BE2C (cell line): ENCODE data around the gene MESD.
A peak's percentile ranks its signal among the peaks of the same experiment; 100 is the strongest.
"Not testable (repeated sequence)": the region's sequence is repeated elsewhere in the genome, so short reads cannot be mapped to it uniquely, and the experiment has no call there.

ENCODE experiments used
- DNase-seq: peaks from one replicate; pipeline ENCODE4 v3.0.0-alpha.2; 2020
- H3K27me3 ChIP-seq: fragments of 250-450 bp; sonication (Bioruptor Pico); 2 replicates; pipeline ENCODE4 v1.5.1; 2020; ENCODE audit warnings: mild to moderate bottlenecking
- H3K36me3 ChIP-seq: fragments of 250-450 bp; sonication (Bioruptor Pico); 2 replicates; pipeline ENCODE4 v1.5.1; 2020; ENCODE audit warnings: mild to moderate bottlenecking
- H3K4me1 ChIP-seq: fragments of 250-450 bp; sonication (Bioruptor Pico); 2 replicates; pipeline ENCODE4 v1.5.1; 2020
- H3K4me3 ChIP-seq: 2 replicates; pipeline ENCODE4 v1.5.1; 2011; ENCODE audit warnings: low read depth, low read length
- H3K9me3 ChIP-seq: fragments of 250-450 bp; sonication (Bioruptor Pico); 2 replicates; pipeline ENCODE4 v1.5.1; 2020
- TF ChIP-seq, protein P1 (sequence below): IDR thresholded peaks from 2 replicates; pipeline ENCODE4 v1.5.1; 2012; ENCODE audit warnings: mild to moderate bottlenecking, low read depth, low read length

The MESD gene

DNA sequence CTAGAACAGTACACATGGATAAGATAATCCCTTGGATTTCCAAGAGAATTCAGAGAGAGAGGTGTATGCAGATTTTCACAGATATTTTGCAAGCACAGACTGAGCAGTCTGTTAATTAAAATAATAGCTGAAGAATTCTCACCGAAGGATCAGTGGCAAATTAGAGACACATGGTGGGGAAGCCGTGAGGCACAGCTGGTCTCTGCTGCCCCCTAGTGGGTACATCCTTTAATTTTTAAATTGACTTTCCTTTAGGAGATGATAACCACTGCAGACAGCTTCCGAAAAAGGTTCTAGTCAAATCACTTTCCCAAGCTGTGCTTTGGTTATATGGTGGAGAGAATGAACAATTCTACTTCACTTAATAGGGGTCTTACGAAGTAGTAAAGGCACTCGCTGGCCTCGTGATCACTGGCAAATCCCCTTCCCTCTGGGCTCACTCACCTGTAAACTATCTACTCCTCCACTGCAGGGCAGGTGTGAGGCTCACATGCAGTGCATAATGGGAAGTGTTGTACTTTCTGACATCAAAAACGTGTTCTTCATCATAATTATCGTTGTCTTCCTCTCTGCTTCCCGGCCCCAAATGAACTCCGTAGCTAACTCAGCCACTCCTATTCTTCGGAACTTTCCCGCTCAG lies 19.5 kb downstream of the MESD start:
- Histone ChIP-seq H3K4me1 (no peaks in the 10 kb centered on the region), H3K9me3 (no peaks in the 10 kb centered on the region), H3K4me3 (no peak overlapping the region), H3K36me3 (peaks cover 8% of the 10 kb centered on the region; the same call in 1 of the 2 replicates), H3K27me3 (no peaks in the 10 kb centered on the region)
- peak; percentile 66 for DNase-seq
- TF ChIP-seq, protein P1, sequence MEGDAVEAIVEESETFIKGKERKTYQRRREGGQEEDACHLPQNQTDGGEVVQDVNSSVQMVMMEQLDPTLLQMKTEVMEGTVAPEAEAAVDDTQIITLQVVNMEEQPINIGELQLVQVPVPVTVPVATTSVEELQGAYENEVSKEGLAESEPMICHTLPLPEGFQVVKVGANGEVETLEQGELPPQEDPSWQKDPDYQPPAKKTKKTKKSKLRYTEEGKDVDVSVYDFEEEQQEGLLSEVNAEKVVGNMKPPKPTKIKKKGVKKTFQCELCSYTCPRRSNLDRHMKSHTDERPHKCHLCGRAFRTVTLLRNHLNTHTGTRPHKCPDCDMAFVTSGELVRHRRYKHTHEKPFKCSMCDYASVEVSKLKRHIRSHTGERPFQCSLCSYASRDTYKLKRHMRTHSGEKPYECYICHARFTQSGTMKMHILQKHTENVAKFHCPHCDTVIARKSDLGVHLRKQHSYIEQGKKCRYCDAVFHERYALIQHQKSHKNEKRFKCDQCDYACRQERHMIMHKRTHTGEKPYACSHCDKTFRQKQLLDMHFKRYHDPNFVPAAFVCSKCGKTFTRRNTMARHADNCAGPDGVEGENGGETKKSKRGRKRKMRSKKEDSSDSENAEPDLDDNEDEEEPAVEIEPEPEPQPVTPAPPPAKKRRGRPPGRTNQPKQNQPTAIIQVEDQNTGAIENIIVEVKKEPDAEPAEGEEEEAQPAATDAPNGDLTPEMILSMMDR, result peak; percentile 80

DNA sequence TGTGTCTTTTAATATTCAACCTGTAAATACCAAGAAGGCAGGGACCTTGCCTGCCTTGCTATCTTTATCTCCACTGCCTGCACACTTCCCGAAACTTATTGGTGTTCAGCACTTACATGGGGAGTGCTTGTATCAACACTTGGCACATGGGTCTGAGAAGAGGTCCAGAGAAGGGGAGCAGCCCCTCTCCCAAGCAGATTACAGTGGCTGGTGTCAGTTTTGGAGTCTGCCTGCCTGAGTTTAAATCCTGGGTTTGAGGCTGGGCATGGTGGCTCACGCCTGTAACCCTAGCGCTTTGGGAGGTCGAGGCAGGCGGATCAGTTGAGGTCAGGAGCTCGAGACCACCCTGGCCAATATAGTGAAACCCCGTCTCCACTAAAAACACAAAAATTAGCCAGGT lies 20.3 kb downstream of the MESD start:
- DNase-seq, result no peak
- H3K9me3 ChIP-seq, result no peaks in the 10 kb centered on the region
- TF ChIP-seq, protein P1, result no peak
- no peak overlapping the region for H3K4me3 ChIP-seq
- H3K36me3 ChIP-seq, result peaks cover 8% of the 10 kb centered on the region; the same call in 1 of the 2 replicates
- H3K4me1 ChIP-seq, result no peaks in the 10 kb centered on the region
- H3K27me3 ChIP-seq, result no peaks in the 10 kb centered on the region

DNA sequence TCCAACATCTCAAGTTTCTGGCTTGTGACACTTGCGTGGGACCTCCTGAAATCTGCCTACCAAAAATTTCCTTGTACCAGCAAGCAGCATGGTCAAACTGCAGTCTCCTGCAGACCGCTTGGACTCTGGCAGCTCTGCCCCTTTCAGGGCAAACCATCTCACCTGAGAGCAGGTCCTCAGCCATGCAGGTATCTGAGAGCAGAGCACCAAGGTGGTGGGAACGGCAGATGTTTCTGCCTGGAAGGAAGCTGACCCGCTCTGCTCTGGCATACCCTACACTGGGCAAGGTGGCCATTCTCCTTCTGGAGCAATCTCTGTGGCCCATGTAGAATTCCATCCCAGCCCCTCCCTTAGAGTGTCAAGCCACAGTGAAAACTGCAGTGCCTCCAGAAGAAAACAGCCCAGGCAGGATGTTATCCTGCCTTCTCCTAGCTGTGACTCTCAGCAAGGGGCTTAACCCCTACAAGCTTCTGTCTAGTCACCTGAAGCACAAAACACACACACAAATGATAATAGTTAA lies 21.6 kb downstream of the MESD start:
- H3K9me3 ChIP-seq, result no peaks in the 10 kb centered on the region
- H3K27me3 ChIP-seq, result no peaks in the 10 kb centered on the region
- TF ChIP-seq, protein P1, result no peak
- peaks cover 8% of the 10 kb centered on the region; the same call in 1 of the 2 replicates for H3K36me3 ChIP-seq
- H3K4me3 ChIP-seq, result no peak overlapping the region
- no peaks in the 10 kb centered on the region for H3K4me1 ChIP-seq
- DNase-seq, result no peak

DNA sequence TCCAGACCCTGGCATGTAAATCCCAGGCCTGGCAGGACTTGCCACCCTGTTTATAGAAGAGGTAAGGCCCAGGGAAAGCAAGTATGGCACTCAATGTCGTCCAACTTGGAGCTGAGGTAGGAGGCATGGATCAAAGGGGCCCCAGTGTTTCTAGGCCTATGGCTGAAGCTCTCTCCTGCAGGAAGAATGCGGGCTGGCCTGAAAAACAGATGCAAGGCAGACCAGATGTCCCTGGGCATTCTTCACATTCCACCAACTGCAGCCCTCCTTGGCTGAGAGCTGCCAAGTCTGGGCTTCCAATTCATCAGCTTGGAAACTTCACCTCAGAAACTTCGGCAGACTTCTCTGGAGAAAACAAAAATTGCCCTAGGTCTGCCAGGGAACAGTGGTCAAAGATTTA lies 22.2 kb downstream of the MESD start:
- H3K27me3 ChIP-seq, result no peaks in the 10 kb centered on the region
- TF ChIP-seq, protein P1, result no peak
- H3K4me3 ChIP-seq, result no peak overlapping the region
- H3K9me3 ChIP-seq, result no peaks in the 10 kb centered on the region
- H3K4me1 ChIP-seq, result no peaks in the 10 kb centered on the region
- peaks cover 8% of the 10 kb centered on the region; the same call in 1 of the 2 replicates for H3K36me3 ChIP-seq
- no peak for DNase-seq

DNA sequence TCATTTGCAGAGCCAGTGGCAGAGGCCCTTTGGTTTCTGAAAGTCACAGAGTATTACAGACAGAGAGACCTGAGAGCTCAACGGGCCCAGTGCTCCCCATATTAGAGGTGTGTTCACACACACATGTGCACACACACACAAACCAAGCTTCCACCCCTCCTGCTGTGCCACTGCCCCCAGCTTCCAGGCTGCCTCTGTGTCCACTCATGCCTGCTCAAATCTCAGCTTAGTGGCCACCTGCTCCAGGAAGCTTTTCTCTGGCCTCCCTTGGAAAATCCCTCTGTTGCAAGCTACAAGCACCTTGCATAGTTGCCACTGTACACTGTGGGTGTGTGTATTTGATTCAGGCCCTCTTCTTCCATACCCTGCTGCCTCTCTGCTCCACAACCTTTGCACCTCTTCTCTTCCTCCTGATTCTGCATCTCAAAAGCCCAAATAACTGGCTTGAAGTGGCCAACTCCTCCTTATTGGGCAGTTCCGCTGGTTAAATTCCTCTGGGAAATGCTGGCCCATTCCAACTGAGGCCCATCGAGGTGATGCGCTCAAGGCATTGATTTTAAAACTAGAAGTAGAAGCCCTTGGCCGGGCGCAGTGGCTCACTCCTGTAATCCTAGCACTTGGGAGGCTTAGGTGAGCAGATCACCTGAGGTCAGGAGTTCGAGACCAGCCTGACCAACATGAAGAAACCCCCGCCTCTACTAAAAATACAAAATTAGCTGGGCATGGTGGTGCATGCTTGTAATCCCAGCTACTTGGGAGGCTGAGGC lies 23.0 kb downstream of the MESD start:
- H3K4me1 ChIP-seq, result no peaks in the 10 kb centered on the region
- H3K9me3 ChIP-seq, result no peaks in the 10 kb centered on the region
- TF ChIP-seq, protein P1, result no peak
- no peak for DNase-seq
- peaks cover 8% of the 10 kb centered on the region; the same call in 1 of the 2 replicates for H3K36me3 ChIP-seq
- no peak overlapping the region for H3K4me3 ChIP-seq
- H3K27me3 ChIP-seq, result no peaks in the 10 kb centered on the region

DNA sequence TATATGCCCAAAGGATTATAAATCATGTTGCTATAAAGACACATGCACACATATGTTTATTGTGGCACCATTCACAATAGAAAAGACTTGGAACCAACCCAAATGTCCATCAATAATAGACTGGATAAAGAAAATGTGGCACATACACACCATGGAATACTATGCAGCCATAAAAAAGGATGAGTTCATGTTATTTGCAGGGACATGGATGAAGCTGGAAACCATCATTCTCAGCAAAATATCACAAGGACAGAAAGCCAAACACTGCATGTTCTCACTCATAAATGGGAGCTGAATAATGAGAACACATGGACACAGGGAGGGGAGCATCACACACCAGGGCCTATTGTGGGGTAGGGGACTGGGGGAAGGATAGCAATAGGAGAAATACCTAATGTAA lies 24.2 kb downstream of the MESD start:
- H3K4me3 ChIP-seq, H3K4me1 ChIP-seq, DNase-seq, H3K36me3 ChIP-seq, H3K27me3 ChIP-seq, H3K9me3 ChIP-seq: not testable (repeated sequence)
